Activated gamma-delta T cell (primary cell): ENCODE results near the gene GMDS.

Experiments
- DNase-seq: peaks from one replicate; lab custom pipeline; 2025; lab: John Stamatoyannopoulos, UW

The GMDS gene

GRCh38 chr6:1832844-1833787 lies 412.3 kb downstream of the GMDS start:
- no peak for DNase-seq

- DNase-seq, result no peak
These were observed 413.0 kb downstream of the GMDS start for GRCh38 chr6:1832358-1832757.

GRCh38 chr6:1827984-1828793 lies 417.2 kb downstream of the GMDS start:
- no peak for DNase-seq

GRCh38 chr6:1825926-1826325 lies 419.5 kb downstream of the GMDS start:
- DNase-seq, result no peak

- DNase-seq, result no peak
These were observed 420.1 kb downstream of the GMDS start for GRCh38 chr6:1825277-1825676.

- DNase-seq, result no peak
These were observed 423.8 kb downstream of the GMDS start for GRCh38 chr6:1821513-1822183.

- DNase-seq, result no peak
These were observed 424.3 kb downstream of the GMDS start for GRCh38 chr6:1821164-1821512.

- no peak for DNase-seq
These were observed 424.7 kb downstream of the GMDS start for GRCh38 chr6:1820714-1821113.

- DNase-seq, result no peak
These were observed 425.2 kb downstream of the GMDS start for GRCh38 chr6:1820165-1820564.

- no peak for DNase-seq
These were observed 426.4 kb downstream of the GMDS start for GRCh38 chr6:1819007-1819406.

GRCh38 chr6:1817033-1817761 lies 428.2 kb downstream of the GMDS start:
- no peak for DNase-seq

- no peak for DNase-seq
These were observed 429.5 kb downstream of the GMDS start for GRCh38 chr6:1815827-1816452.

- DNase-seq, result no peak
These were observed 431.1 kb downstream of the GMDS start for GRCh38 chr6:1814279-1814678.

- DNase-seq, result no peak
These were observed 432.9 kb downstream of the GMDS start for GRCh38 chr6:1812487-1812886.

GRCh38 chr6:1812034-1812433 lies 433.4 kb downstream of the GMDS start:
- no peak for DNase-seq

- no peak for DNase-seq
These were observed 434.5 kb downstream of the GMDS start for GRCh38 chr6:1810880-1811279.

GRCh38 chr6:1809291-1809988 lies 436.0 kb downstream of the GMDS start:
- no peak for DNase-seq

GRCh38 chr6:1806935-1807334 lies 438.5 kb downstream of the GMDS start:
- no peak for DNase-seq

- no peak for DNase-seq
These were observed 442.7 kb downstream of the GMDS start for GRCh38 chr6:1802491-1803395.

GRCh38 chr6:1801401-1801800 lies 444.0 kb downstream of the GMDS start:
- DNase-seq, result no peak
